GM13977 (cell line): ENCODE data around the gene GALNT14.

Experiments used
- DNase-seq: peaks from one replicate; pipeline ENCODE4 v3.0.0; 2012; ENCODE audit warnings: low spot score
- in situ Hi-C: fragments of 300-500 bp; cut with MboI; formaldehyde crosslinking; loops from one replicate; pipeline ENCODE4 v1.12.0; 2022; ENCODE audit warnings: low sequenced_read_pairs, low pct_unique_long_range_greater_than_20kb, mixed read lengths, inconsistent platforms; ENCODE audit not compliant: unreplicated experiment
- TF ChIP-seq, protein P1 (sequence below): IDR thresholded peaks from 2 replicates; pipeline ENCODE4 v1.5.1; 2012; ENCODE audit warnings: mild to moderate bottlenecking, control low read depth; ENCODE audit not compliant: insufficient read depth; ENCODE audit errors: extremely low read depth, missing control alignments

GALNT14 gene

GRCh38 chr2:30965022-30965531, 173.2 kb downstream of the GALNT14 start:
- TF ChIP-seq, protein P1, sequence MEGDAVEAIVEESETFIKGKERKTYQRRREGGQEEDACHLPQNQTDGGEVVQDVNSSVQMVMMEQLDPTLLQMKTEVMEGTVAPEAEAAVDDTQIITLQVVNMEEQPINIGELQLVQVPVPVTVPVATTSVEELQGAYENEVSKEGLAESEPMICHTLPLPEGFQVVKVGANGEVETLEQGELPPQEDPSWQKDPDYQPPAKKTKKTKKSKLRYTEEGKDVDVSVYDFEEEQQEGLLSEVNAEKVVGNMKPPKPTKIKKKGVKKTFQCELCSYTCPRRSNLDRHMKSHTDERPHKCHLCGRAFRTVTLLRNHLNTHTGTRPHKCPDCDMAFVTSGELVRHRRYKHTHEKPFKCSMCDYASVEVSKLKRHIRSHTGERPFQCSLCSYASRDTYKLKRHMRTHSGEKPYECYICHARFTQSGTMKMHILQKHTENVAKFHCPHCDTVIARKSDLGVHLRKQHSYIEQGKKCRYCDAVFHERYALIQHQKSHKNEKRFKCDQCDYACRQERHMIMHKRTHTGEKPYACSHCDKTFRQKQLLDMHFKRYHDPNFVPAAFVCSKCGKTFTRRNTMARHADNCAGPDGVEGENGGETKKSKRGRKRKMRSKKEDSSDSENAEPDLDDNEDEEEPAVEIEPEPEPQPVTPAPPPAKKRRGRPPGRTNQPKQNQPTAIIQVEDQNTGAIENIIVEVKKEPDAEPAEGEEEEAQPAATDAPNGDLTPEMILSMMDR: no peak
- DNase-seq: no peak
- in situ Hi-C loops: no loop called here

DNA sequence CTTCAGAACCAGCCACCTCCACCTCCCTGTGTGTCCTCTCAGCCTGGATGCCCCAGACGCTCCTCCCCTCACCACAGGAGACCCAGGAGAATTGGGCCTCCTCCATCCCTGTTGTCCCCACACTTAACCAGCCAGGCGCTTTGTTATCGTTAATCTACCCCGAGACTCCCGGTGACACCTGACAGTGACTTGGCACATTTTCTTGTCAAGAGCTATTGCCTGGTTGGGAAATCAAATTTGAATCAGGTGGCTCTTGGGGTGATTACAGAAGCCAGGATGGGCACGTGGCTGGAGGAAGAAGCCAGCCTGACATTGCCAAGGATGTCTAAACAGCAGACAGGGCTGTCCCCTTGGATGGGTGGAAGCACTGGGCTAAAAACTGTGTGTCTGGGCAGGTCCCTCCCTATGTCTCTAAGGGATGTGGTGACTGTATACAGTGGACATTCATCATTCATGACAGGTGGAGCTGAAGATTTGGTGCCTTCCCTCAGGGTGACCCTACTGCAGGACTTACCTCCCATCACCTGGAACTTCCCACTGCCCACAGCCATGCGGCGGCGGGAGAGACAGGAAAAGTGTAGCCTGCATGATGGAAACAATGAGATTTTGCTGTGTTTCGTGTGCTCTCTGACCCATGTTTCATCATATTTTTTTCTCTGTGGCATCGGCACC, 173.8 kb downstream of the GALNT14 start:
- in situ Hi-C loops: no loop called here
- TF ChIP-seq, protein P1: no peak
- DNase-seq: no peak

GRCh38 chr2:30963184-30963583, 175.1 kb downstream of the GALNT14 start:
- TF ChIP-seq, protein P1: no peak
- in situ Hi-C loops: no loop called here
- DNase-seq: no peak

DNA sequence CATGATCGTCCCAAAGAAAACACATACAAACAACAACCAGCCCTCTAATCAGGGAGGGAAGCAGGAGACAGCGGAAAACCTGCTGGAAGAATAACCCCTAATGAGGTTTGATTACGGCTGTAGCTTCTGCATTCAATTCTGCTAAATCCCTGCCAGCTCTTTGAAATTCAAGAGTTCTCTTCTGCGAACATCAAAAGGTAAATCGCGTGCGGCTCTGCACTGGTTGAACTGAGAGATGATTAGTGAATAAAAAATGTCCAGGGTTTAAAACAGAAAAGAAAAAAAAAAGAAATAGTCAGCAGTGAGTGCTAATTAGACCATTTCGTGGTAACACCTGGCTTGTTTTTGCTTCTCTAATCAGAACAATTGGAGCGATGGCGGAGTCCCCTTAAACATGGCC, 178.0 kb downstream of the GALNT14 start:
- DNase-seq: no peak
- TF ChIP-seq, protein P1: no peak
- in situ Hi-C loops: no loop called here

DNA sequence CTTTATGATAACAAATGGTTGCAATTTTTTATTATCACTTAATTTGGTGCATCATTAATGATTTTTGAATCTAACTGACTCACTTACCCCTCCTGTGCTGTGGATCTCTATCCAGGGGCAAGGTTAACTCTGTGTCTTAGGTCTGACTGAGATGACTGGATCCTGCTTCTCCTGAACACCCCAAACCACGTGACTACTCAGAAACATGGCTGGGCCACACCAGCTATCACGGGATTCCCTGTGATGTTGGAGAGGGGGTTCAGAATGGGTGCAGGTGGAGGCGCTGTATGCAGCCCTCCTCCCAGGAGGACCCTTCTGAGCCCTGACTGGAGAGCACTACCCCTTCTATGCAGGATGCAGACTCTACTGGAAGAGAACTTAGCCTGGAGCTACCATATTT, 178.6 kb downstream of the GALNT14 start:
- TF ChIP-seq, protein P1: no peak
- DNase-seq: no peak
- in situ Hi-C loops: no loop called here

- TF ChIP-seq, protein P1: no peak
- in situ Hi-C loops: no loop called here
- no peak for DNase-seq
Measured at GRCh38 chr2:30958918-30959265, 179.3 kb downstream of the GALNT14 start.
